Vagina (tissue), 2 donors: ENCODE measurements around the gene DSG2.

Source experiments
- POLR2A ChIP-seq, 2 donors: fragments of 450-650 bp; IDR thresholded peaks; one replicate each; pipeline ENCODE4 v1.6.1; 2017; ENCODE audit warnings: antibody characterized with exemption in 2 of 2, mild to moderate bottlenecking in 2 of 2, moderate library complexity in 2 of 2
- POLR2AphosphoS5 ChIP-seq, 2 donors: sonication (generic); formaldehyde crosslinking; IDR thresholded peaks; one replicate each; pipeline ENCODE4 v1.9.0; 2017; ENCODE audit warnings: antibody characterized with exemption in 2 of 2, mild to moderate bottlenecking in 2 of 2, low read depth in 1 of 2; ENCODE audit not compliant: insufficient read depth in 1 of 2
- TF ChIP-seq, protein P1 (sequence below), 3 experiments: fragments of 450-650 bp in 2 of 3; fragments of 200-600 bp in 1 of 3; sonication (generic) in 1 of 3; IDR thresholded peaks; one replicate each; pipeline ENCODE4 v1.5.1; 2017 to 2019; ENCODE audit warnings: antibody characterized with exemption in 3 of 3, mild to moderate bottlenecking in 2 of 3, moderate library complexity in 2 of 3

GRCh38 chr18:31506024-31506742 lies 8.2 kb downstream of the DSG2 start:
- TF ChIP-seq, protein P1, sequence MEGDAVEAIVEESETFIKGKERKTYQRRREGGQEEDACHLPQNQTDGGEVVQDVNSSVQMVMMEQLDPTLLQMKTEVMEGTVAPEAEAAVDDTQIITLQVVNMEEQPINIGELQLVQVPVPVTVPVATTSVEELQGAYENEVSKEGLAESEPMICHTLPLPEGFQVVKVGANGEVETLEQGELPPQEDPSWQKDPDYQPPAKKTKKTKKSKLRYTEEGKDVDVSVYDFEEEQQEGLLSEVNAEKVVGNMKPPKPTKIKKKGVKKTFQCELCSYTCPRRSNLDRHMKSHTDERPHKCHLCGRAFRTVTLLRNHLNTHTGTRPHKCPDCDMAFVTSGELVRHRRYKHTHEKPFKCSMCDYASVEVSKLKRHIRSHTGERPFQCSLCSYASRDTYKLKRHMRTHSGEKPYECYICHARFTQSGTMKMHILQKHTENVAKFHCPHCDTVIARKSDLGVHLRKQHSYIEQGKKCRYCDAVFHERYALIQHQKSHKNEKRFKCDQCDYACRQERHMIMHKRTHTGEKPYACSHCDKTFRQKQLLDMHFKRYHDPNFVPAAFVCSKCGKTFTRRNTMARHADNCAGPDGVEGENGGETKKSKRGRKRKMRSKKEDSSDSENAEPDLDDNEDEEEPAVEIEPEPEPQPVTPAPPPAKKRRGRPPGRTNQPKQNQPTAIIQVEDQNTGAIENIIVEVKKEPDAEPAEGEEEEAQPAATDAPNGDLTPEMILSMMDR (IDR thresholded peaks at IDR 0.05), result no peak
- TF ChIP-seq POLR2A (IDR thresholded peaks at IDR 0.05) (no peak), POLR2AphosphoS5 (IDR thresholded peaks at IDR 0.05; ENCODE audit: insufficient read depth in 1 of 2, low read depth in 1 of 2) (no peak)
